Esophagus muscularis mucosa (tissue), 4 donors: Measurements from ENCODE around the gene SLC22A6.

Experiments used
- EP300 ChIP-seq: sonication (generic); formaldehyde crosslinking; IDR thresholded peaks from one replicate; pipeline ENCODE4 v1.6.1; 2017; ENCODE audit warnings: antibody characterized with exemption
- POLR2AphosphoS5 ChIP-seq, 2 donors: sonication (generic); formaldehyde crosslinking; IDR thresholded peaks; one replicate each; pipeline ENCODE4 v1.6.1; 2017; ENCODE audit warnings: antibody characterized with exemption in 2 of 2
- TF ChIP-seq, protein P1 (sequence below), 3 experiments: fragments of 200-600 bp in 2 of 3; fragments of 450-650 bp in 1 of 3; sonication (generic) in 2 of 3; IDR thresholded peaks; one replicate each; pipeline ENCODE4 v1.5.1; 2017 to 2019; ENCODE audit warnings: antibody characterized with exemption in 3 of 3, mild to moderate bottlenecking in 2 of 3, moderate library complexity in 1 of 3

DNA sequence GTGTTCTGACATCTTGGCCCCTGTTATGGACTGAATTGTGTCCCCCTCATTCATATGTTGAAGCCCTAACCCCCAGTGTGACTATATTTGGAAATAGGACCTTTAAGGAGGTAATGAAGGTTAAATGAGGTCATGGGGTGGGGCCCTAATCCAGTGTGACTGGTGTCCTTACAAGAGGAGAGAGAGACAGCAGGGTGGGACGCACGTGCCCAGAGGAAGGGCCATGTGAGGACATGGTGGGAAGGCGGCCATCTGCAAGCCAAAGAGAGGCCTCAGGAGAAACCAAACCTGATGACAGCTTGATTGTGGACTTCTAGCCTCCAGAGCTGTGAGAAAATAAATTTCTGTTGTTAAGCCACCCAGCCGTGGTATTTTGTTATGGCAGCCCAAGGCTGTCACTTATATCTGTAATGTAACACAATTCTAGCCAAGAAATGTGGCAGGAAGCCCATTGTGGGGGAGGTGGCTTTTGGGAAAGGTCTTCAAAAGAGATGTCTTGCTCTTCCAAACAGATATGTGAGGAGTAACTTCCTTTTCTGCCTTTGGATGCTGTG, 23.7 kb downstream of the SLC22A6 start:
- TF ChIP-seq POLR2AphosphoS5 (IDR thresholded peaks at IDR 0.05) (no peak), EP300 (no peak)
- TF ChIP-seq, protein P1, sequence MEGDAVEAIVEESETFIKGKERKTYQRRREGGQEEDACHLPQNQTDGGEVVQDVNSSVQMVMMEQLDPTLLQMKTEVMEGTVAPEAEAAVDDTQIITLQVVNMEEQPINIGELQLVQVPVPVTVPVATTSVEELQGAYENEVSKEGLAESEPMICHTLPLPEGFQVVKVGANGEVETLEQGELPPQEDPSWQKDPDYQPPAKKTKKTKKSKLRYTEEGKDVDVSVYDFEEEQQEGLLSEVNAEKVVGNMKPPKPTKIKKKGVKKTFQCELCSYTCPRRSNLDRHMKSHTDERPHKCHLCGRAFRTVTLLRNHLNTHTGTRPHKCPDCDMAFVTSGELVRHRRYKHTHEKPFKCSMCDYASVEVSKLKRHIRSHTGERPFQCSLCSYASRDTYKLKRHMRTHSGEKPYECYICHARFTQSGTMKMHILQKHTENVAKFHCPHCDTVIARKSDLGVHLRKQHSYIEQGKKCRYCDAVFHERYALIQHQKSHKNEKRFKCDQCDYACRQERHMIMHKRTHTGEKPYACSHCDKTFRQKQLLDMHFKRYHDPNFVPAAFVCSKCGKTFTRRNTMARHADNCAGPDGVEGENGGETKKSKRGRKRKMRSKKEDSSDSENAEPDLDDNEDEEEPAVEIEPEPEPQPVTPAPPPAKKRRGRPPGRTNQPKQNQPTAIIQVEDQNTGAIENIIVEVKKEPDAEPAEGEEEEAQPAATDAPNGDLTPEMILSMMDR (IDR thresholded peaks at IDR 0.05) = no peak
